MM.1S (cell line): ENCODE data around the gene FBN2.

Source experiments
- DNase-seq: peaks from one replicate; pipeline ENCODE4 v3.0.0-alpha.2; 2015
- H2AFZ ChIP-seq: fragments of 300-600 bp; sonication (generic); 2 replicates; pipeline ENCODE4 v1.6.0; 2016; ENCODE audit warnings: antibody characterized with exemption, low read length
- H3F3A ChIP-seq: fragments of 300-600 bp; sonication (generic); 2 replicates; pipeline ENCODE4 v1.6.1; 2016; ENCODE audit warnings: mild to moderate bottlenecking, antibody characterized with exemption, low read length, moderate library complexity, mixed read lengths; ENCODE audit not compliant: insufficient read depth
- H3K27ac ChIP-seq: fragments of 300-600 bp; sonication (generic); 2 replicates; pipeline ENCODE4 v1.5.1; 2016; ENCODE audit warnings: mild to moderate bottlenecking, low read length
- H3K27me3 ChIP-seq: fragments of 300-600 bp; sonication (generic); replicated peaks from 2 replicates; pipeline ENCODE4 v1.6.0; 2016; ENCODE audit warnings: low read length; ENCODE audit not compliant: insufficient read depth
- H3K36me3 ChIP-seq: fragments of 300-600 bp; sonication (generic); replicated peaks from 2 replicates; pipeline ENCODE4 v1.6.1; 2016; ENCODE audit warnings: mild to moderate bottlenecking, low read length, mixed read lengths; ENCODE audit not compliant: insufficient read depth
- H3K4me1 ChIP-seq: fragments of 300-600 bp; sonication (generic); 2 replicates; pipeline ENCODE4 v1.6.1; 2016; ENCODE audit warnings: low read length, mixed read lengths
- H3K4me2 ChIP-seq: fragments of 300-600 bp; sonication (generic); 2 replicates; pipeline ENCODE4 v1.6.0; 2016; ENCODE audit warnings: low read depth, low read length
- H3K4me3 ChIP-seq: fragments of 300-600 bp; sonication (generic); 2 replicates; pipeline ENCODE4 v1.5.1; 2016; ENCODE audit warnings: low read length, mixed read lengths
- H3K79me2 ChIP-seq: fragments of 300-600 bp; sonication (generic); 2 replicates; pipeline ENCODE4 v1.6.1; 2016; ENCODE audit warnings: mixed run types, low read length, mixed read lengths
- H3K9ac ChIP-seq: fragments of 300-600 bp; sonication (generic); 2 replicates; pipeline ENCODE4 v1.6.1; 2016; ENCODE audit warnings: low read length, mixed read lengths
- H3K9me2 ChIP-seq: fragments of 300-600 bp; sonication (generic); replicated peaks from 2 replicates; pipeline ENCODE4 v1.6.1; 2016; ENCODE audit warnings: mild to moderate bottlenecking, low read length, mixed read lengths; ENCODE audit not compliant: insufficient read depth
- H3K9me3 ChIP-seq: fragments of 300-600 bp; sonication (generic); replicated peaks from 2 replicates; pipeline ENCODE4 v1.6.1; 2016; ENCODE audit warnings: mild to moderate bottlenecking, low read length, mixed read lengths; ENCODE audit not compliant: insufficient read depth
- H4K20me1 ChIP-seq: fragments of 300-600 bp; sonication (generic); 2 replicates; pipeline ENCODE4 v1.6.1; 2016; ENCODE audit warnings: mild to moderate bottlenecking, low read length, moderate library complexity, mixed read lengths; ENCODE audit not compliant: insufficient read depth
- EZH2 ChIP-seq: fragments of 300-600 bp; sonication (generic); optimal IDR thresholded peaks from 2 replicates; pipeline ENCODE3; 2017; ENCODE audit warnings: low read depth, mild to moderate bottlenecking, antibody characterized with exemption, low read length, mixed read lengths
- EZH2phosphoT487 ChIP-seq: fragments of 300-600 bp; sonication (generic); IDR thresholded peaks from 2 replicates; pipeline ENCODE4 v1.6.1; 2018; ENCODE audit warnings: antibody characterized with exemption, low read length
- TF ChIP-seq, protein P1 (sequence below): fragments of 300-600 bp; sonication (generic); IDR thresholded peaks from 2 replicates; pipeline ENCODE4 v1.5.1; 2016; ENCODE audit warnings: antibody characterized with exemption, low read length, mixed read lengths

The FBN2 gene

GRCh38 chr5:128271071-128271470 lies 267.0 kb downstream of the FBN2 start:
- no peak overlapping the region for H2AFZ ChIP-seq
- no peaks in the 10 kb centered on the region for H3K27me3 ChIP-seq
- TF ChIP-seq, protein P1, sequence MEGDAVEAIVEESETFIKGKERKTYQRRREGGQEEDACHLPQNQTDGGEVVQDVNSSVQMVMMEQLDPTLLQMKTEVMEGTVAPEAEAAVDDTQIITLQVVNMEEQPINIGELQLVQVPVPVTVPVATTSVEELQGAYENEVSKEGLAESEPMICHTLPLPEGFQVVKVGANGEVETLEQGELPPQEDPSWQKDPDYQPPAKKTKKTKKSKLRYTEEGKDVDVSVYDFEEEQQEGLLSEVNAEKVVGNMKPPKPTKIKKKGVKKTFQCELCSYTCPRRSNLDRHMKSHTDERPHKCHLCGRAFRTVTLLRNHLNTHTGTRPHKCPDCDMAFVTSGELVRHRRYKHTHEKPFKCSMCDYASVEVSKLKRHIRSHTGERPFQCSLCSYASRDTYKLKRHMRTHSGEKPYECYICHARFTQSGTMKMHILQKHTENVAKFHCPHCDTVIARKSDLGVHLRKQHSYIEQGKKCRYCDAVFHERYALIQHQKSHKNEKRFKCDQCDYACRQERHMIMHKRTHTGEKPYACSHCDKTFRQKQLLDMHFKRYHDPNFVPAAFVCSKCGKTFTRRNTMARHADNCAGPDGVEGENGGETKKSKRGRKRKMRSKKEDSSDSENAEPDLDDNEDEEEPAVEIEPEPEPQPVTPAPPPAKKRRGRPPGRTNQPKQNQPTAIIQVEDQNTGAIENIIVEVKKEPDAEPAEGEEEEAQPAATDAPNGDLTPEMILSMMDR, result no peak
- TF ChIP-seq EZH2 (no peak), EZH2phosphoT487 (no peak)
- no peaks in the 10 kb centered on the region for H3K9me3 ChIP-seq
- H3F3A ChIP-seq, result no peaks in the 10 kb centered on the region
- H3K79me2 ChIP-seq, result no peaks in the 10 kb centered on the region
- no peaks in the 10 kb centered on the region for H3K9me2 ChIP-seq
- no peaks in the 10 kb centered on the region for H3K4me1 ChIP-seq
- H3K4me3 ChIP-seq, result no peak overlapping the region
- H4K20me1 ChIP-seq, result no peaks in the 10 kb centered on the region
- no peak overlapping the region for H3K9ac ChIP-seq
- H3K4me2 ChIP-seq, result no peak overlapping the region
- H3K36me3 ChIP-seq, result no peaks in the 10 kb centered on the region
- H3K27ac ChIP-seq, result no peak overlapping the region
- no peak for DNase-seq

DNA sequence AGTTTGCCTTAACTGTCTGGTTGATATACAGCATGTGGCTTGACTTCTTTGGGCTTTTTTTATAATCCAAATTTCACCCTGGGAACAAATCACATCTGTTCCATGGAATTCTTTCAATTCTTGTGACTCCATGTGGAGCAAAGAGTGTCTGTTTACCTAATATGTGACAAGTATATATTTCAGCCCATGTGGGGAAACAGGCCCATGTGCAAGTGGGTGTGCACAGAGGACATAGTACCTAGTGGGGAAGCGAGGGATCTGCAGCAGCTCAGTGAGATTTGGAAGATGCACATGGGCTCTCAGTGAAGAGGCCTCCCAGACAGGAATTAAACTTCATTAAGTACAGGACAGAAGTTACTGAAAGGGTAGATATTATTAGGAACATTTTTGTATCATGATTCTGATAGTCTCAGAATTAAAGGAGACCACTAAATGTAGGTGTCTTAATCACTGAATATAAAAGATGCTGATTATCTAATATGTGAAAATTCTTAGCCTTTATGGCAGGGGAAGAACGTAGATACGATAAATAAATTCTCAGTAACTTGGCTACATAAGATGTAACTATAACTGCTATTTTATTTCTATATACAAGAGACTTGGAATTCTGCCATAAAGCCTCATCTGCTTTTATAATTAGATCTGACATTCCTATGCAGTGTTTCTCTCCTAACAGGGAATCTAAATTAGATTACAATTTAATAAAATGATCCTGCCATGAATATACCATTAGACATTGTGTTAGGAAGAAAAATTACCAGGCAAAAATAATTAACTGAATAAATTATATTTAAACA lies 273.3 kb downstream of the FBN2 start:
- Histone ChIP-seq H3K79me2 (no peaks in the 10 kb centered on the region), H3K9me2 (no peaks in the 10 kb centered on the region), H3K36me3 (no peaks in the 10 kb centered on the region), H3K4me3 (no peak overlapping the region), H3K9ac (no peak overlapping the region), H3K27me3 (no peaks in the 10 kb centered on the region), H4K20me1 (no peaks in the 10 kb centered on the region), H2AFZ (no peak overlapping the region), H3F3A (no peaks in the 10 kb centered on the region), H3K4me1 (no peaks in the 10 kb centered on the region), H3K4me2 (no peak overlapping the region), H3K27ac (no peak overlapping the region), H3K9me3 (no peaks in the 10 kb centered on the region)
- DNase-seq, result no peak
- TF ChIP-seq EZH2 (no peak), EZH2phosphoT487 (no peak)
- TF ChIP-seq, protein P1, result no peak

DNA sequence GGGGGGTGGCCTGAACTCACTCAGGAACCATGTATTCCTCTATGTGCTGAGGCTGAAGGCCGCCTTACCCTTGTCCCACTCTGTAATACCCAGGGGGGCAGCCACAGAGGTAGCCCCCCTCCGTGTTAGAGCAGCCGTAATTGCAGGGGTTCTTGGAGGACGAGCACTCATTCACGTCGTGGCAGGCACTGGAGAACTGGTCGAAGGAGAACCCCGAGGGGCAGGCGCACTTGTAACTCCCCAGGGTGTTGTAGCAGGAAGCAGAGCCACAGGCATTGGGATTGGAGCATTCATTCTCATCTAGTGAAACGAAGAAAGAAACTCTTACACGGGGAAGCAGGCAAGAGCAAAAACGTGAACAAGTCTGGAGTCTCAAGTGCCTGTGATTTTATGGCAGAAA lies 274.7 kb downstream of the FBN2 start:
- Histone ChIP-seq H3K4me2 (no peak overlapping the region), H3K4me1 (no peaks in the 10 kb centered on the region), H3K9me3 (no peaks in the 10 kb centered on the region), H2AFZ (no peak overlapping the region), H3K9ac (no peak overlapping the region), H3K9me2 (no peaks in the 10 kb centered on the region), H3K27me3 (no peaks in the 10 kb centered on the region), H3K36me3 (no peaks in the 10 kb centered on the region), H3K79me2 (no peaks in the 10 kb centered on the region), H3F3A (no peaks in the 10 kb centered on the region), H3K27ac (no peak overlapping the region), H3K4me3 (no peak overlapping the region), H4K20me1 (no peaks in the 10 kb centered on the region)
- DNase-seq, result no peak
- no peak for TF ChIP-seq EZH2
- TF ChIP-seq EZH2phosphoT487, result no peak
- TF ChIP-seq, protein P1, result no peak
